GM19395 (cell line): ENCODE data around the gene VPS26C.
"Not testable (repeated sequence)": the region's sequence is repeated elsewhere in the genome, so short reads cannot be mapped to it uniquely, and the experiment has no call there.

ENCODE experiments used
- ATAC-seq: cut with Tn5 transposase; IDR thresholded peaks from one replicate; pipeline ENCODE4 v1.9.1; 2021; ENCODE audit warnings: mild to moderate bottlenecking, moderate library complexity; ENCODE audit not compliant: unreplicated experiment

The VPS26C gene

GRCh38 chr21:37231671-37232070, 35.5 kb downstream of the VPS26C start:
- no peak for ATAC-seq

- ATAC-seq = no peak
Measured at GRCh38 chr21:37231249-37231645, 35.9 kb downstream of the VPS26C start.

GRCh38 chr21:37230632-37231248, 36.4 kb downstream of the VPS26C start:
- no peak for ATAC-seq

DNA sequence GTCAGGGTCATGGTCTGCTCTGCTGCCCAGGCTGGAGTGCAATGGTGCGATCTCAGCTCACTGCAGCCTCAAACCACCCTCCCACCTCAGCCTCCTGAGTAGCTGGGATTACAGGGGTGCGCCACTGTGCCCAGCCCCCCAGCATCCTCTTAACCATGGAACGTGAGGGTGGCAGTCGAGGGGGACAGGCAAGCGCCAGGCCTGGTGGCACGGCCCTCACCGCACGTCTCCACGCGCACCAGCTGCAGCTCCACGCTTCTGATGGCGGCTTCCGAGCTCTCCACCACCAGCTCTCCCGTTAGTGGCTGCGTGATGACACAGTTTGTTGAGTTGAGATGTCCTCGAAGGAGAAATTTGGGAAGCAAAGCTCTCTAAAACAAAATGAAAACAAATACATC, 39.1 kb downstream of the VPS26C start:
- no peak for ATAC-seq

DNA sequence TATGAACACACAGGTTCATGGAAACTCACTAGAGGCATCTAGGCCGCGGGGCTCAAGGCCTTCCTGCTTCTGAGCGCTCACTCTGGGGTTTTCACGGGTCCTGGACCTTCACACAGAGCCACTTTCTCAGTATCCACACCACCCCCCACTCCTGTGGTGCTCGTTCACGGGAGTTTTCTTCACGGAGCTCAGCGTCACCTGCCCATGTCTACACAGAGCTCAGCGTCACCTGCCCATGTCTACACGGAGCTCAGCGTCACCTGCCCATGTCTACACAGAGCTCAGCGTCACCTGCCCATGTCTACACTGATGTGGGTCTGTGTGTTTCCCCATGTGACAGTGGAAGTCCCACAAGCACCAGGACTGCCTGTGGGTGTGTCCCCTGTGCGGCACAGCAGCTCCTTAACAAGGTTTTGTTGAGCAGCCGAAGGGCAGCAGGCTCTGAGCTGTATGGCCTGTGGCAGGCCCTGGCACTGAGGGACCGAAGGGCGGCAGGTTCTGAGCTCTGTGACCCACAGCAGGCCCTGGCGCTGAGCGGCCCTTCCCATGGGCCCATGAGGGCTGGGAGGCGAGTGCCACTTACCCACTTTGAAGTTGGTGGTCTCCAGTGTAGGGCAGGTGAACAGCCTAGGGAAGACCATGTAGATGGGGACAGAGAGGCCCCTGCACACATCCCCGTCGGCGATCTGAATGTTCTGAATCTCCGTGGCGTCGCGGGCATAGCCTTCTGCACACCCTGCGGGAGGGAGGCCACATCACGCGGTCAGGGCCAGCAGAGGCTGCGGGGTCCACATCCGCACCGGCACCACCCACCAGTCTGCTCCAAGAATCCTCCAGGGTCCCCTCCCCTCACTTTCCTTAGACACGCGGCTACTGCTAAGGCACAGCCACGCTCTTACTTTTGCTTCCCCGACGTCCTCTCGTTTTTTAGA, 39.8 kb downstream of the VPS26C start:
- ATAC-seq = no peak

DNA sequence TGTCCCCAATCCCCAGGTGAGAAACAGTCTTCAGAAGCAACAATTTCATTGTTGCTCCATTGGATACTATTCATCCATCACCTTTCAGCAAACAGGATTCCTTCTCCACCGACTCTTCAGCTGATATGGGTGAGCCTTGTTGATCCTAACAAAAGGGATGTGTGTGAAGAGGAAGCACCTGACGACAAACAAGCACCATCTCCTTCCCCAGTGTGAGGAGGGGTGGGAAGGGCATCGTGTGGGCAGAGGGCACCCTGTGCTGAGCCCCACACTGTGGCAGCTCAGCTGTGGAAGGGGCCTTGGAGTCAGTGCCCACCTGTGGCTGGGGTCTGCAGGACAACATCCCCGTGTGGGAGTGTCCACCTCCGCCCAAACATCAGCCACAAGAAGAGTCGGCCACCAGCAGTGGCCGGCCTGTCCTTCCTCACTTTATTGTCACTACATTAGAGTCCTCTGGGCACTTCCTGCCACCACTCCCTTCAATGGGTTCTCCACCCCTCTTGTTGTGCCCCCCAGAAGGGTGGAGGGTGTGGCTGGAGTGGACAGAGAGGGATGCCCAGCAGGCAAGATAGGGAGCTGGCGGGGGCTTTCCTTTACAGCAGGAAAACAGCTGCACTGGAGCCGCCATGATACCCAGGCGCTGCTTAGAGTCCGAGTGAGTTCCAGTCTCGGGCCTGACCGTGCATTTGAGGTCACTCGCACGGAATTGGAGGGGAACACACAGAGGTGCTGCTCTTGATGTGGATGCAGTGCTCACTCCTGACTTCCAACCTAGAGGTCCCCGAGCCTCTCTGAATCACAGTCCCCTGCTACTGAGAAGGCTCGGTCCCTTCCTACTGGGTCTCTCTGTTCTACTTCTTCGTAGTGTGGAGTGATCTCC, 40.9 kb downstream of the VPS26C start:
- ATAC-seq = no peak

GRCh38 chr21:37224861-37225839, 42.0 kb downstream of the VPS26C start:
- ATAC-seq = no peak

- no peak for ATAC-seq
Measured at GRCh38 chr21:37223804-37224345, 43.3 kb downstream of the VPS26C start.

GRCh38 chr21:37222248-37222647, 44.9 kb downstream of the VPS26C start:
- ATAC-seq = not testable (repeated sequence)

DNA sequence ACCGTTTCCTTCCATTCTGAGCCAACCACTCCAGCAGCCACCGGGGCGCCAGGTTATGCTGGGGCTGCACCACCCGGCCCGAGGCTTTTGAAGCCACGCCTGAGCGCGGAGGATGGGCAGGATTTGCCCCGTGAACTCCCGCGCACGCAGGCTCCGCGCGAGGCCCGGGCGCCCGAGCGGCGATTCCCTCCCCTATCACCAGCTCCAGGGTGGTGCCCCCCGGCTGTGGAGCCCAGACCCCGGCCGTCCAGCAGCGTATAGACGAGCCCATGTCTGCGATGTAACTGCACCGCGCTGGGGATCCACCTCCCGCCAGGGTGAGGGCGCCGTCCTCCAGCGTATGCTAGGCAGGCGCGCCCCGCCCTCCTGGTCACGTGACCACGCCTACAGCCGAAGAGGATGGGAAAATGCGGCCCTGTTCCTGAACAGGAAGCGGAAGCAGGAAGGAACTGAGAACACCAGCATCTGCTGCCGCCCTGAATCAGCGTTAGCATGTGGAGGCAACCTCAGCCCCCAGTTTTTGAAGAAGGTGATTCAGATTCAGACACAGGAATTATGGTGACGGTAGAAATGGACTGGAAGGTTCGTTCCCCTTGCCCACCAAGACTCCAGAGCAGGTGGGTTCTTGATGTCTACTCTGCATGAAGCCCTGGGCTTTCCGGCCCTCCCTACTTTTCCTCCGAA, 46.0 kb downstream of the VPS26C start:
- ATAC-seq = peak; percentile 80

GRCh38 chr21:37220433-37220980, 46.6 kb downstream of the VPS26C start:
- ATAC-seq = peak; percentile 35

- ATAC-seq = no peak
Measured at GRCh38 chr21:37219761-37220432, 47.2 kb downstream of the VPS26C start.

DNA sequence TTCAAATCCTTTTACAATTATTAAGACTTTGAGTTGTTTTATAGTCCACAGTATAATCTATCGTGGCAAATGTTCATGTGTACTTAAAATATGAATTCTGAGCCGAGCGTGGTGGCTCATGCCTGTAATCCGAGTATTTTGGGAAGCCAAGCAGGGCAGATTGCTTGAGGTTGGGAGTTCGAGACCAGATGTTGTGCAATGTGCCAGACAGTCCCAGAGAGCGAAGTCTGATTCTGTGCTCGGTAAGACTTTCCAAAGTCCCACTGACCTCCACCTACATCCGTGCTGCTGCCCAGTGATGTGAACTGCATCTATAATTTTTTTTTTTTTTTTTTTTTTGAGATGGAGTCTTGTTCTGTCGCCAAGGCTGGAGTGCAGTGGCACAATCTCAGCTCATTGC, 52.2 kb downstream of the VPS26C start:
- ATAC-seq = no peak

DNA sequence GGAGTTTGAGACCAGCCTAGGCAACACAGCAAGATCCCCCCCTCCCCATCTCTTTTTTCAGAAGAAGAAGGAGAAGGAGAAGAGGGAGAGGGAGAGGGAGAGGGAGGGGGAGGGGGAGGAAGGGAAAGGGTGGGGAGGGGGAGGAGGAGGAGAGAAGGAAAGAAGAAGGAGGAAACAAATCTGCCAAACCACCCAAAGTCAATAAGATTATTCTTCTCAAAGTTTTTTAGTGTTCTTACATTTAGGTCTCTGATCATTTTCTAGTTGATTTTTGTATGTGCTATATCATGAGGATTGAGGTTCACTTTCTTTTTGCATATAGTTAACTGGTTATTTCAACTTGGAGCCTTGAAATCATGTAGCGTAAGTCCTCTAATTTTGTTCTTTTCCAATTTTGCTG, 56.3 kb downstream of the VPS26C start:
- no peak for ATAC-seq

DNA sequence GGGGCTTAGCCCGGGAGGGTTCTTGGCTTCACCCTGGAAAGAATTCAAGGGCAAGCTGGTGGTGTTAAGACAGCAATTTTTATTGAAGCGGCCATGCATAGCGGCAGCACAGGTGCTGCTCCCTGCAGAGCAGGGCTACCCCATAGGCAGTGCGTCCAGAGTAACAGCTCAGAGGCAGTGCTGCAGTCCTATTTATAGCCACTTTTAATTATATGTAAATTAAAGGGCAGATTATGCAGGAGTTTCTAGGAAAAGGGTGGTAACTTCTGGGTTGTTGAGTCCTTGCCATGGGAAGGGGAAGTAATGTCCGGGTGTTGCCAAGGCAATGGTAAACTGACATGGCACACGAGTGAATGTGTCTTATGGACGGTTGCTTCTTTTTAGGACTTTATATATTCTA, 57.0 kb downstream of the VPS26C start:
- ATAC-seq = no peak

- ATAC-seq = peak; percentile 36
Measured at GRCh38 chr21:37208741-37209225, 58.4 kb downstream of the VPS26C start.

DNA sequence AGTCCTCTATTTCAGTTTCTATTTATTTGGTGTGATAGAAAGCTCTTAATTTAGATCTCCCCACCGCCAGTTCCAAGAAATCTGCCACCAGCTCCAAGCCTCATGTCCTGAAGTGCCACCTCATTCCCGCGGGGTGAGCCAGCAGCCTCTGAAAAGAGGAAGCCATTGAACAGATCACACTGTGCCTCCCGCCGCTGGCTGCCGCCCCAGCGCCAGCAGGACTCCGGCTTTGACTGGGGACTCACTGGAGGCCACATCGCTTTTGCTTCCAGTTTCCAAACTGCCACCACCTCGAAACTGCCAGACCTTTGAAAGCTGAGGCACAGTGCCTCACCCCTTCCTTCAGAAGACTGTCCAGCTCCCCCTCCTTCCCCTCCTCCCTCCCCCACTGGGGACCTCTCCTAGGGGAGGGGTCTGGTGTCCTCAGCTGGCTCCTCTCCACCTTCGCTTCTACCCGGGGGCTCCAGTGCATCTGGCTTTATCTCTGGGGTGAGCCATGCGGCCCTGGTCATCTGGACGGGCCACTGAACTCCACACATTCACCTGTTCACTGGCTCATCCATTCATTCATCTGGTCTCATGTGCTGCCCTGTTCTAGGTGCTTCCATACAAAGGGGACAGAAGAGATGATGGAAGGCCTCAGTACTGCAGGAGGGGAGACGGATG, 58.9 kb downstream of the VPS26C start:
- ATAC-seq = peak; percentile 70
